OCI-LY7 (cell line): Measurements from ENCODE around the gene MYBPC1. TPM values are rescaled to one million over a fixed set of nuclear protein-coding genes. Genes with fewer than 3 reads are reported as not detected.

ENCODE experiments used
- BruUV-seq: library from RNA; stranded (reverse); fragments of 400-500 nt; replicated peaks from 2 replicates; lab custom pipeline; 2021; lab: Mats Ljungman, UMichigan
- CTCF ChIA-PET: fragments of 300-600 bp; sonication (Branson Sonifier 250); formaldehyde crosslinking; loops from one replicate; lab custom pipeline; 2022; ENCODE audit warnings: antibody characterized with exemption; ENCODE audit not compliant: unreplicated experiment; lab: Charles Lee
- POLR2A ChIA-PET: fragments of 300-600 bp; sonication (Branson Sonifier 250); formaldehyde crosslinking; loops from one replicate; lab custom pipeline; 2022; ENCODE audit warnings: antibody characterized with exemption; lab: Charles Lee
- DNase-seq: peaks from one replicate; pipeline ENCODE4 v3.0.0-alpha.2; 2015; ENCODE audit warnings: low spot score
- H2AFZ ChIP-seq: fragments of 200-600 bp; sonication (generic), shearing (Covaris generic); 2 replicates; pipeline ENCODE4 v1.6.1; 2014; ENCODE audit warnings: mild to moderate bottlenecking, antibody characterized with exemption, low read length, moderate library complexity
- H3K27ac ChIP-seq: fragments of 200-600 bp; sonication (generic); 2 replicates; pipeline ENCODE4 v1.5.1; 2014; ENCODE audit warnings: mixed run types, low read depth, mild to moderate bottlenecking, moderate library complexity, low read length, inconsistent platforms; ENCODE audit not compliant: poor library complexity, severe bottlenecking
- H3K36me3 ChIP-seq: fragments of 200-600 bp; sonication (generic); 2 replicates; pipeline ENCODE4 v1.6.1; 2014; ENCODE audit warnings: mild to moderate bottlenecking, antibody characterized with exemption, low read length, moderate library complexity, mixed read lengths; ENCODE audit not compliant: insufficient read depth
- H3K4me1 ChIP-seq: fragments of 200-600 bp; sonication (generic); 2 replicates; pipeline ENCODE4 v1.5.1; 2014; ENCODE audit warnings: mild to moderate bottlenecking, low read length; ENCODE audit not compliant: insufficient read depth, poor library complexity, severe bottlenecking
- H3K4me2 ChIP-seq: fragments of 200-600 bp; sonication (generic); 2 replicates; pipeline ENCODE4 v1.6.1; 2014; ENCODE audit warnings: mild to moderate bottlenecking, low read length
- H3K4me3 ChIP-seq: fragments of 200-600 bp; sonication (generic); 2 replicates; pipeline ENCODE4 v1.5.1; 2014; ENCODE audit warnings: mild to moderate bottlenecking, low read depth, low read length; ENCODE audit not compliant: poor library complexity, severe bottlenecking
- H3K79me2 ChIP-seq: fragments of 200-600 bp; sonication (generic); 2 replicates; pipeline ENCODE4 v1.6.1; 2016; ENCODE audit warnings: low read depth, mild to moderate bottlenecking, low read length, moderate library complexity, mixed read lengths; ENCODE audit not compliant: insufficient read depth
- H3K9me2 ChIP-seq: fragments of 200-600 bp; sonication (generic); 2 replicates; pipeline ENCODE4 v1.6.1; 2016; ENCODE audit warnings: mild to moderate bottlenecking, low read length, mixed read lengths; ENCODE audit not compliant: insufficient read depth
- H3K9me3 ChIP-seq: fragments of 200-600 bp; sonication (generic); 2 replicates; pipeline ENCODE4 v1.6.1; 2014; ENCODE audit warnings: mild to moderate bottlenecking, mixed run types, low read length, mixed read lengths
- H4K20me1 ChIP-seq: fragments of 200-600 bp; sonication (generic); 2 replicates; pipeline ENCODE4 v1.6.1; 2014; ENCODE audit warnings: mild to moderate bottlenecking, antibody characterized with exemption, low read length, moderate library complexity, mixed read lengths; ENCODE audit not compliant: insufficient read depth
- EZH2phosphoT487 ChIP-seq: fragments of 200-600 bp; sonication (generic); IDR thresholded peaks from 2 replicates; pipeline ENCODE4 v1.6.1; 2018; ENCODE audit warnings: low read depth, borderline replicate concordance, mild to moderate bottlenecking, mixed run types, antibody characterized with exemption, low read length, moderate library complexity, mixed read lengths
- intact Hi-C: fragments of 100-400 bp; cut with micrococcal nuclease; formaldehyde crosslinking; loops from one replicate; pipeline ENCODE4 v1.10.0; 2022; ENCODE audit not compliant: unreplicated experiment
- total RNA-seq, 2 experiments: library from RNA; depleted of rRNA in 1 of 2; stranded (reverse); fragments of >200 nt in 1 of 2; shearing (Covaris generic) in 1 of 2; gene quantifications; 2 replicates each; pipeline ENCODE4 v1.2.3, GENCODE V29; 2014 to 2022
- TF ChIP-seq, protein P1 (sequence below): fragments of 200-600 bp; sonication (generic); conservative IDR thresholded peaks from 2 replicates; pipeline ENCODE4 v1.5.1; 2014; ENCODE audit warnings: mild to moderate bottlenecking, antibody characterized with exemption, low read length, moderate library complexity, mixed read lengths

The MYBPC1 gene
- total RNA-seq, 2 experiments from 2014 or later: not detected

DNA sequence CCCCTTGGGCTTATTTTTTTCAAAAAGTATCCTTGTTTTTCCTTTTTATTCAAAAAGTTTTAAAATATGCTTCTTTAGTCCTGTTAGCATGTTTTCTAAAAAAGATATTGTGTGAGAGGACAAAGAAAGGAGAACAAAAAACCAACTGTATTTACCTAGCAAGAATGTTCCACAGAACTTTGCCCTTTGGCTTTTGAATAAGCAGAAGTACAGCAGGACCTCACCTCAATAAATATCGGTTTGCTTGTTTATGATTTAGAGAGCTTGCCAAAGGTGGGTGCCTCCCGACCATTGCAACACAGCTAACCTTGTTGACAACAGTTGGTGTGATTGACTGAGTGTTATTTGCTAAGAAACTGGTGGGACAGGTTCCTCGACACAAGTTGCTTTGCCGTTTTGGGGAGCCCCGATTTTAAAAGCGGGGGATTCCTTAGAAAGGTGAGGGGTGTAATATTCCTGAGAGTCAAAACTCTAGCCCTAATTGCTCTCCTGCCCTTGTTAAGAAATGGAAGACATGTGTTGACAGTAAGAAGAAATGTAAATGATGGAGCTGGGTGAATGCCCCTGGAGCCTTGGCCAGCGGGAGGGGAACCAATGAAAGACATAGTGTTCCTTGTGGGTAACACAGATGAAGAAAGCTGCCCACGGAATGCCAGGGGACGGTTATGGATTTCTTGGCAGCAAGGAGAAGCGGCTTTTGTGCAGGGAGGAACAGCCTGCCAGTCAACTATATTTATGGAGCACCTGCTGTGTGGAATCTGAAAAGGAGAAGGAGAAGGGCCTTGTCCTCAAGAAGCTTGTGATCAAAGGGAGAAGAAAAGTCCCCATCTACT lies 13.7 kb downstream of the MYBPC1 start:
- CTCF ChIA-PET: no interaction called here

DNA sequence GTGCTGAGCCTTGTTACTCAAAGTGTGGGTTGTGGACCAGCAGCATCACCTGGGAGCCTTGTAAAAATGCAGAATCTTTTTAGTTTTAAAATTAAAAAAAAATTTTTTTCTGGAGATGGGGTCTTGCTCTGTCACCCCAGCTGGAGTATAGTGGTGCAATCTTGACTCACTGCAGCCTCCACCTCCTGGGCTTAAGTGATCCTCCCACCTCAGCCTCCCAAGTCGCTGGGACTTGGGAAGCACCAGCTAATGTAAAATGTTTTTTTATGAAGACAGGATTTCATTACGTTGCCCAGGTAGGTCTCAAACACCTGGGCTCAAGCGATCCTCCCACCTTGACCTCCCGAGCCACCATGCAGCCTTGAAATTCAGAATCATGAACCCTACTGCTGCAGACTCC lies 14.4 kb downstream of the MYBPC1 start:
- Histone ChIP-seq H3K79me2 (no peaks in the 10 kb centered on the region), H3K9me3 (no peaks in the 10 kb centered on the region), H2AFZ (no peak overlapping the region), H3K9me2 (no peaks in the 10 kb centered on the region), H3K4me2 (no peak overlapping the region), H3K36me3 (no peaks in the 10 kb centered on the region), H3K4me1 (no peaks in the 10 kb centered on the region), H3K27ac (no peak overlapping the region), H4K20me1 (no peaks in the 10 kb centered on the region), H3K4me3 (no peak overlapping the region)
- POLR2A ChIA-PET: no interaction called here
- no peak for DNase-seq
- no TSS peak for BruUV-seq
- CTCF ChIA-PET: no interaction called here
- TF ChIP-seq, protein P1, sequence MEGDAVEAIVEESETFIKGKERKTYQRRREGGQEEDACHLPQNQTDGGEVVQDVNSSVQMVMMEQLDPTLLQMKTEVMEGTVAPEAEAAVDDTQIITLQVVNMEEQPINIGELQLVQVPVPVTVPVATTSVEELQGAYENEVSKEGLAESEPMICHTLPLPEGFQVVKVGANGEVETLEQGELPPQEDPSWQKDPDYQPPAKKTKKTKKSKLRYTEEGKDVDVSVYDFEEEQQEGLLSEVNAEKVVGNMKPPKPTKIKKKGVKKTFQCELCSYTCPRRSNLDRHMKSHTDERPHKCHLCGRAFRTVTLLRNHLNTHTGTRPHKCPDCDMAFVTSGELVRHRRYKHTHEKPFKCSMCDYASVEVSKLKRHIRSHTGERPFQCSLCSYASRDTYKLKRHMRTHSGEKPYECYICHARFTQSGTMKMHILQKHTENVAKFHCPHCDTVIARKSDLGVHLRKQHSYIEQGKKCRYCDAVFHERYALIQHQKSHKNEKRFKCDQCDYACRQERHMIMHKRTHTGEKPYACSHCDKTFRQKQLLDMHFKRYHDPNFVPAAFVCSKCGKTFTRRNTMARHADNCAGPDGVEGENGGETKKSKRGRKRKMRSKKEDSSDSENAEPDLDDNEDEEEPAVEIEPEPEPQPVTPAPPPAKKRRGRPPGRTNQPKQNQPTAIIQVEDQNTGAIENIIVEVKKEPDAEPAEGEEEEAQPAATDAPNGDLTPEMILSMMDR: no peak
- TF ChIP-seq EZH2phosphoT487: no peak
- intact Hi-C loops: no loop called here

More for the DNA sequence above, 13.7 kb downstream of the MYBPC1 start:
- Histone ChIP-seq H3K9me3 (no peaks in the 10 kb centered on the region), H3K79me2 (no peaks in the 10 kb centered on the region), H3K4me3 (no peak overlapping the region), H2AFZ (no peak overlapping the region), H4K20me1 (no peaks in the 10 kb centered on the region), H3K27ac (no peak overlapping the region), H3K4me2 (no peak overlapping the region), H3K36me3 (no peaks in the 10 kb centered on the region), H3K9me2 (no peaks in the 10 kb centered on the region), H3K4me1 (no peaks in the 10 kb centered on the region)
- POLR2A ChIA-PET: no interaction called here
- TF ChIP-seq EZH2phosphoT487: no peak
- TF ChIP-seq, protein P1: no peak
- intact Hi-C loops: no loop called here
- BruUV-seq: no TSS peak
- no peak for DNase-seq

DNA sequence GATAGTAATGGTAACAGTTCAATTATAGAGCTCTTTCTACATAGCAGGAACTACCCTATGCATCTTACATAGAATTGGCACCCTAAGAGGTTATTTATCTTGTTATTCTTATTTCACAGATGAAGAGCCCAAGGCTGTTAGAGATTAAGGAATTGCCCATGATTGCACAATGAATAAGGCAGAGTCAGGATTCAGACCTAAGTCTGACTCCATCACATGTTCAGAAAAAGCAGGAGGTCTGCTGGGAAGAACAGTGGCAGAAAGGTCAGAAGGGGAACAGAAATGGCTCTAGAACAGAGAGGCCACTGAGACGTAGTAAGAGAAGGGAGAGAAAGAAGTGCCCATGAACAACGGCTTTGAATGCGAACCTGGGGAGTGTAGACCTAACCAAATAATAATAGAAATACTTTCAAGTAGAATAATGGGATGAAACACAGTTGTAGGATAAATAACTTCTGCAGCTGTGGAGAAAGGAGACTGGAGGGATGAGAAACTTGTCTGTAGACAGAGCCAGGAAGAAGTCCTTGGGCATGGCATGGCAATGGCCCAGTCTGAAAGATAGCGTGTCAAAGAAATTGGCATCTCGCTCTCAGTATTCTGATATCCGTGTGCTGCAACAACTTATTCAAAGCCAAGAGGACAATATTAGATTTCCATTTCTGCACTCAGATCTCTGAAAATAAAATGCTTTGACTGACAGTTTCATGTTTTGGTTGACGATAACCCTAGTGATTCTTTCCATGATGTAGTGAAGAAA lies 17.6 kb downstream of the MYBPC1 start:
- BruUV-seq: no TSS peak
- ChIA-PET POLR2A (no interaction called here), CTCF (no interaction called here)
- peaks cover 15% of the 10 kb centered on the region for H3K4me1 ChIP-seq
- no peak overlapping the region for H3K27ac ChIP-seq
- H3K9me2 ChIP-seq: no peaks in the 10 kb centered on the region
- intact Hi-C loops: no loop called here
- TF ChIP-seq EZH2phosphoT487: no peak
- TF ChIP-seq, protein P1: no peak
- H3K36me3 ChIP-seq: no peaks in the 10 kb centered on the region
- H3K4me2 ChIP-seq: no peak overlapping the region
- DNase-seq: no peak
- H4K20me1 ChIP-seq: no peaks in the 10 kb centered on the region
- no peak overlapping the region for H2AFZ ChIP-seq
- H3K4me3 ChIP-seq: no peak overlapping the region
- no peaks in the 10 kb centered on the region for H3K79me2 ChIP-seq
- H3K9me3 ChIP-seq: no peaks in the 10 kb centered on the region
